ENCODE measurements around the gene AOPEP.

DNA sequence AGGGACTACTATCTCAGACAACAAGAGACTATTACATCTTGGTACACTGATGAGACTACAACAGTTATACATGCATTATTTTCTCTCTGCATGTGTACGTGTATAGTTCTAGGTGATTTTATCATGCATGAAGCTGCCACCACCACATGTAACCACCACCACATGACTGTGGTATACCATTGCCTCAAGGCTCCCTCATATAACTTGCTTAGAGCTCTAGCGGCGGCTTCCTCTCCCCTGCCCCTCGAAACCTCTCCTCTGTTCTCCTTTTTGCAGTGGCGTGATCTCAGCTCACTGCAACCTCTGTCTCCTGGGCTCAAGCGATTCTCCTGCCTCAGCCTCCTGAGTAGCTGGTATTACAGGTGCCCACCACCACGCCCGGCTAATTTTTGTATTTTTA, 162.3 kb downstream of the AOPEP start:
- no peak for TF ChIP-seq CTCF (IDR thresholded peaks at IDR 0.05; ENCODE audit: low read depth, low read length, poor library complexity, severe bottlenecking)
- no peak for TF ChIP-seq EZH2phosphoT487 (IDR thresholded peaks at IDR 0.05; ENCODE audit: borderline replicate concordance, low read length)

Measured in DOHH2 (cell line).